Keratinocyte (primary cell): ENCODE measurements around the gene FTHL17.

ENCODE experiments used
- EZH2 ChIP-seq: IDR thresholded peaks from one replicate; pipeline ENCODE4 v1.6.1; 2012; ENCODE audit warnings: inconsistent platforms, mild to moderate bottlenecking, low read length, moderate library complexity
- TF ChIP-seq, protein P1 (sequence below), 3 experiments: IDR thresholded peaks in 1 of 3; conservative IDR thresholded peaks in 1 of 3; optimal IDR thresholded peaks in 1 of 3; 2 replicates in 2 of 3; 3 replicates in 1 of 3; pipeline versions ENCODE3 to v1.5.1; 2011; ENCODE audit warnings: low read length in 3 of 3, mild to moderate bottlenecking in 3 of 3, moderate library complexity in 2 of 3, control low read depth in 1 of 3, inconsistent platforms in 1 of 3; ENCODE audit not compliant: insufficient read depth in 2 of 3; ENCODE audit errors: extremely low read depth in 1 of 3

DNA sequence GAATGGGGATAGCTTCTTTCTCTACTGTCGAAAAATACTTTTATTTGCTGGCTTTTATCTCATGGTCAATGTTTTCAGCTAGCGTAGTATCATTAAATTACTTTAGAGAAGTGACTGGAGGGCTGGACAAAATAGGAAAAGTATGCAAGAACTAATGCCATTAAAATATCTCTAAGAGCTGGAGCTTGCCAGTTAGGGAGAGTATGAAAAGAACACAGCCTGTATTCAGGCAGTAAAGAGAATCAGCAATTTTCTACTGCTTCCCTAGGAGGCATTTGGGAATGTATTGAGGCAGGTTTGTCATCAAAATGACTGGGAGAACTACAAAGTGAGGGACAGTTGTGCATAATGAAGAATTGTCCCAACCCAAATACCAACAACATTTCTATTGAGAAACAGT lies 43.0 kb upstream of the FTHL17 start:
- TF ChIP-seq, protein P1, sequence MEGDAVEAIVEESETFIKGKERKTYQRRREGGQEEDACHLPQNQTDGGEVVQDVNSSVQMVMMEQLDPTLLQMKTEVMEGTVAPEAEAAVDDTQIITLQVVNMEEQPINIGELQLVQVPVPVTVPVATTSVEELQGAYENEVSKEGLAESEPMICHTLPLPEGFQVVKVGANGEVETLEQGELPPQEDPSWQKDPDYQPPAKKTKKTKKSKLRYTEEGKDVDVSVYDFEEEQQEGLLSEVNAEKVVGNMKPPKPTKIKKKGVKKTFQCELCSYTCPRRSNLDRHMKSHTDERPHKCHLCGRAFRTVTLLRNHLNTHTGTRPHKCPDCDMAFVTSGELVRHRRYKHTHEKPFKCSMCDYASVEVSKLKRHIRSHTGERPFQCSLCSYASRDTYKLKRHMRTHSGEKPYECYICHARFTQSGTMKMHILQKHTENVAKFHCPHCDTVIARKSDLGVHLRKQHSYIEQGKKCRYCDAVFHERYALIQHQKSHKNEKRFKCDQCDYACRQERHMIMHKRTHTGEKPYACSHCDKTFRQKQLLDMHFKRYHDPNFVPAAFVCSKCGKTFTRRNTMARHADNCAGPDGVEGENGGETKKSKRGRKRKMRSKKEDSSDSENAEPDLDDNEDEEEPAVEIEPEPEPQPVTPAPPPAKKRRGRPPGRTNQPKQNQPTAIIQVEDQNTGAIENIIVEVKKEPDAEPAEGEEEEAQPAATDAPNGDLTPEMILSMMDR (optimal IDR thresholded peaks at IDR 0.05 in 1 of 3, IDR thresholded peaks at IDR 0.05 in 1 of 3, conservative IDR thresholded peaks at IDR 0.05 in 1 of 3; ENCODE audit: extremely low read depth in 1 of 3, insufficient read depth in 2 of 3, low read length in 3 of 3) = no peak
- TF ChIP-seq EZH2 = no peak
